HG03558 (cell line): ENCODE results near the gene ALCAM.

ENCODE experiments used
- ATAC-seq: cut with Tn5 transposase; IDR thresholded peaks from one replicate; pipeline ENCODE4 v1.9.1; 2021; ENCODE audit warnings: moderate number of reproducible peaks; ENCODE audit not compliant: unreplicated experiment; ENCODE audit errors: extremely low read depth

ALCAM gene

DNA sequence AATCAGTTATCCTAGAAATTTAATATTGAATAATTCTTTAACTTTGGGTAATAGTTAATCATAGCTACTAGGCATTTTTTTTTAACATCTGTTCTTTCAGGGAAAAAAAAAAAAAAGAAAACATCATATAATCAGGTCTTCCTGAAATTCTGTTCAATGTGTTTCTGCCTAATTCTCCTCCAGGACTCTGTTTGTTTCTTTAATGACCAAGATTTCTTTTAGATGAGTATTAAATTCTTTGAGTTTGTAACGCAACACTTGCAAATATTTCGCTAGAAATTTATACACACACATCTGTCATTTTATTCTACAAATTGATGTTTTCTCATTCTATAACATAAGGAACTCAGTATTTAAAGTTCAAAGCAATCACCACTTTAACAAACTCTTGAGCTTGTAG lies 56.7 kb downstream of the ALCAM start:
- no peak for ATAC-seq

DNA sequence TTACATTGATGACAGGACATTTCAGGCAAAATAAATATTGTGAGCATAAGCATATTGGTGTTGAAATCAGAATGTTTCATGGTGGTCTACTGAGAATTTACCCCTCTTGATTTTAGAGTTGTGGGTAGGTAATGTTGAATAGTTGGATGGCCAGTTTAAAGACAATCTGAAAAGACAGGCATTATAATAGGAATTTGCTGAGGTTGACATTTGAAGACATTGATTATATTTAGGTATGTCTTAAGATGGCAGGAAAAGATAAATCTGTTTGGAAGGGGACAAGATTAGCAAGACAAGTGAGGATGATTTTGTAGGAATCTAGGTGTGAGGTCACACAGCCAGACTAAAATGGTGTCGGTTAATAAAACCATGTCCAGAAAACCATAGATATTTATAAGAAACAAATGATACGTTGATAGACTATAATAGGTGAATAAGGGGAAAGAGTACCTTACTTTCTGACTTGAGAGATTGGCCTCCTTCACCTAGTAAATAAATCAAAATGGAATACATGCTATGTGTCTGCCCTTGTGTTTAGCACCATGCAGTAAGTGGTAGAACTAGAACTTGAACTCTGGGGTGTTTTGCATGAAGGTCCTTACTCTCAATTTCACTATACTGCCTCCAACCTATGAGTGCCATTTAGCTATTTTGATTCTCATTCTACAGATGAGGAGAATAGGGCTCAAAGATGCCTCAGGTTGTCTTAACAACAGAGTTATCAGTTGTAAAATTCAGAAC lies 57.9 kb downstream of the ALCAM start:
- ATAC-seq: no peak

GRCh38 chr3:105425153-105425502 lies 58.4 kb downstream of the ALCAM start:
- no peak for ATAC-seq

- no peak for ATAC-seq
Measured at GRCh38 chr3:105427332-105427731, 60.6 kb downstream of the ALCAM start.

DNA sequence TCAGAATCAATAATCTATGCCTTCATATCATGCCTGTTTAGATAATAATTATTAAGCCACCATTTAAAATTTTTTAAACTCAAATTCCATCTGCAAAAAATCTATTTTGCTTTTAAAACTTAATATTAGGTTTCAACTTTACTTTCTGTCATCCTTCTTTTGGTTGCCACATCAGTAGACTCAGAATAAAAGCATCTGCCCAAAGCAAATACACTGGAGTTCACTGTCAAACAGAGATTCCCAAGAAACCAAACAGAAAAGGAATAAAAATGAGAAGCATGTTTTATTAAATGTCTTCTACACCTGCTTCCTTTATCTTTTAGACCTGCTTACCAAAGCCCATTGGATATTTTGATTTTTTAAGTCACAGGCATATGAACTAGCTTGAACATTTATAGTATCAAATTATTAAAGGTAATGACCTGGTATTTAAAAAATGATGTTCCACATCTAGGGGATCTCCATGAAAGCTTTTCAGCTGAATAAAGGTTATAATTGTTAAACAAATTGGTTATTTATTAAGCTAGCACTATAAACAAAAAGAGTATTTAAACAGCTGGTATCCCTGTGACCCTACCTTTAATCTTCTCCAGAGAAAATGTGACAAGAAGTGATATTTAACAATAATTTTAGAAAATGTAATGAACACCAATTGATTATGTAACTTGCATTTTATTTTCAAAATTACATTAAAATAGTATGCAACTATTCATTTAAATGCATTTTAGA lies 62.5 kb downstream of the ALCAM start:
- ATAC-seq: no peak

DNA sequence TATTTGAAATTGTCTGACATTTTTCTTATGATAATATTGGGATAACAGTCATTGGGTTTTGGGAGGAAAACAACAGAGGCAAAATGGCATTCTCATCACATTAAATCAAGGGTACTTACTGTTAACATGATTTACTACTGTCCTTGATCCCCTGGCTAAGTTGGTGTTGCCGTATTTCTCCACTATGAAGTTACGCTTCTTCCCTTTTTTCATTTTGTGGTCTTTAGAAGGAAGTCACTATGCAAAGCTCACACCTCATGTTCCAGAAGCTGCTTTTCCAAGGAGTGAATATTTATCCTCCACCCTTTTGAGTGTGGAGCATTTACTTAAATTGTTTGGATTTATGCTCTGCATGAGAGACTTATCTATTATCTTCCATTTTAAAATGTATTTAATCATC lies 63.7 kb downstream of the ALCAM start:
- ATAC-seq: no peak

- no peak for ATAC-seq
Measured at GRCh38 chr3:105431200-105431599, 64.5 kb downstream of the ALCAM start.

DNA sequence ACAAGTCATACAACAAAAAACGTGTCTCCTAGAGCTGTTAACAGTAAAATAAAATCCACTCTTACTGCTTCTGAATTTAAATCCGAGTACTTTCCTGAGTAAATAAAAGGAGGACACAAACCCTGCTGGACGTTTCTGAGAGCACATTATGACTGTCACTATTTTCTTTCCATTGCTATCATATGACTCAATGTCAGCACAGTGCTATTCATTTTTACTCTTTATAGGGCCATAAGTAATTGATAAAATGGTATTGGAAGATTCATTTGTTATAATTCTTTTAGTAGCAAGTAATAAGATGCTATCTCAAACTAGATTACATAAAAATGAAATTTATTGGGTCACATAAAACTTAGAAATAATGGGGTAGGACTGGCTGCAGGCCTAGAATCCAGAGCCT lies 68.6 kb downstream of the ALCAM start:
- no peak for ATAC-seq

- no peak for ATAC-seq
Measured at GRCh38 chr3:105436687-105437086, 70.0 kb downstream of the ALCAM start.

GRCh38 chr3:105440113-105440512 lies 73.4 kb downstream of the ALCAM start:
- no peak for ATAC-seq

DNA sequence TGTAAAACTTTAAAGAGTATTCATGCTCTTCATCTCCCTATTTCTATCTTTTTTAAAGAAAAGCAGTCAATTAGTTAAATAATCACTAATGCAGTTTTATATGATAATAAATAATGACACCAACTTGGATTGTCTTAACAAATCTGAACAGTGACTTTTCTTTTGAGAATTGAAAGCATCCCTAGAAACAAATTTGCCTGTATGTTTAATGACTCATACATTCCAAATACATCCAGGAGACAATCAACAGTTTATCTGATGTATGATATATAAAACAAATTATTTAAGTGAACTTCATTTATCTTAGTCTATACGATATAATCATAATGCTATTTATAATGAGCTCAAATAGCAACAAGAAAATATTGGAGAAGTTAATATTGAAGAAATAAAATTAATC lies 78.0 kb downstream of the ALCAM start:
- no peak for ATAC-seq

GRCh38 chr3:105448338-105448982 lies 81.8 kb downstream of the ALCAM start:
- ATAC-seq: no peak

GRCh38 chr3:105449414-105449813 lies 82.7 kb downstream of the ALCAM start:
- ATAC-seq: no peak

GRCh38 chr3:105456017-105456416 lies 89.3 kb downstream of the ALCAM start:
- ATAC-seq: no peak

DNA sequence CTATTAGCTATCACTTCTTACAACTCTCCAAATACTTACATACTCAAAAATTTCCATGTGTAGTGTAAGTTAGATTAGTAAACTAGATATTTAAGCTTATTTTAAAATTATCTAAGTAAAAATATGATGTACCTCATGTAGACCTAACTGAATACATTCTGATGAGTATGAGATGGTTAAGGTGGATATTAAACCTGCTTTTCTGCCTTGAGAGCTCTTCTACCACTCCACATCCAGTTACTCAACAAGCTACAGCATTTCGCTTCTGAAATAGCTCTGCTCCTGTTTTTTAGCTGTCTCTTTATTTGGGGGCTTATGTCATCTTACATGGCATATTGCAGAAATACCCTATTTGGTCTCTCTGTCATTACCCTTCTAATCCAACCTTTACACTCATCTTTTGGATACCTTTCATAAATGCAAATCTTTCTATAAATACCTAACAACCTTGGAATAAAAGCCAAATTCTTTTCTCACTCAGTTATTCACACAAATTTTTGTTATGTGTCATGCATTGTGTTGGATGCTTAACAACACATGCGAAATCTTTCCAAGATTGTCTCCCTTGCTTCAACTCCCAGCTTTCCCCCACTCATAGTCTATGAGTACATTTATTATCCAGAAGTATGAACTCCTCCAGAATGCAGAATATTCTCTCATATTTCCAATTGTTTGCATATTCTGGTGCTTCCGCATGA lies 92.0 kb downstream of the ALCAM start:
- ATAC-seq: no peak

- ATAC-seq: no peak
Measured at GRCh38 chr3:105459566-105460290, 93.0 kb downstream of the ALCAM start.

- ATAC-seq: no peak
Measured at GRCh38 chr3:105463620-105464019, 96.9 kb downstream of the ALCAM start.

DNA sequence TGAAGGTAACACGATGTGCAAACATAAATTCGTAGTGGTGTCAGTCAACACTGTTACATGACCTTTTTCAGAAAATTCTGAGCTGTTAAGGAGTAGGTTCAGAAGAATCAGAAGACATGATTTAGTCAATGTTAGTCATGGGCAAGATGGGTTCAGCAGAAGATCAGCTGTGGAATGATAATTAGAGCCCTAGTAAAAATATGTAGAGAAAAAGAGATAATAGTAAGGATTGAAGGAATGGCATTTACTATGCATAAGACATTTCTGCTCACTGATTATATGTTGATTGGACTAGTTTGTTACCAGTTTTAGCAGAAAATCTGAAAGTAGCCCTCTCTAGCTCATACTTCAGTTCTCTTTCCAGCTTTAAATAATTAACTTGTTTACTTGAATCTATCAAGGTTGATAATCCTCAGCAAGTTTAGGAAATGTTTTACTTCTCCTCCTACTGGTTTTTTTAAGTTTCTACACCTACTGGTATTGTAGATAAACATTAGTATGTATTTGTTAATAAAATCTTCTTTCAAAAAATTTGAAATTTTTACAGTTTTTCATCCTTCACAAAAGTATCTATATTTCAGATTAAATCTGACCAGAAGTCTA lies 98.6 kb downstream of the ALCAM start:
- no peak for ATAC-seq

DNA sequence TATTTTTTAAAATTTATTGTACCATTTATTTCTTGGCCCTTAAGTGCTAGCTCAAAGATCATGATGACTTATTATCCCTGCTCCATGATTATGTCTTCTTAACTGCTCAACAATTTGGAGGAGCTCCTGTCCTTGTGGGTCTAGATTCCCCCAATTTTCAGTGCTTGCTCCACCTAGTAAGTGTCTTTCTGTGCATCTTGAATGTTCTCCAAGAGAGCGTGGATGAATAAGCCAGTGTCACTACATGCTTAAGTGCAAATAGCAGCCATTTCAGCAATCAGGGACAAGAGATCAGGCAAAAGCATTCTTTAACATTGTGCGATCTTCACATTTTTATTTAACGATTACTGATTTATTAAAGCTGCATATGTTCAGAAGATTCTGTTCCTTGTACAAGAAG lies 99.4 kb downstream of the ALCAM start:
- ATAC-seq: no peak
